Activated CD4-positive, alpha-beta memory T cell treated with anti-CD3 and anti-CD28 coated beads, Interleukin-2, amount 10 ng/mL, durations not matched to agents 7 days and 5 days (primary cell): ENCODE data around the gene GUCA1A. TPM values are rescaled to one million over a fixed set of nuclear protein-coding genes. Genes with fewer than 3 reads are reported as not detected.
"Not testable (repeated sequence)": the region's sequence is repeated elsewhere in the genome, so short reads cannot be mapped to it uniquely, and the experiment has no call there.

Experiments
- CTCF ChIA-PET: fragments of 350-600 bp; sonication (Branson Sonifier 250); formaldehyde crosslinking; loops from one replicate; lab custom pipeline; 2021; ENCODE audit warnings: antibody characterized with exemption, inconsistent platforms; lab: Charles Lee
- POLR2A ChIA-PET: fragments of 350-600 bp; sonication (Branson Sonifier 250); formaldehyde crosslinking; loops from one replicate; lab custom pipeline; 2021; ENCODE audit warnings: antibody characterized with exemption; lab: Charles Lee
- DNase-seq: peaks from one replicate; pipeline ENCODE4 v3.0.0-alpha.2; 2020
- H3K27ac Mint-ChIP-seq: one replicate; pipeline ENCODE4 v1.8.0; 2021; ENCODE audit warnings: mild to moderate bottlenecking, mixed read lengths
- H3K27me3 Mint-ChIP-seq: one replicate; pipeline ENCODE4 v1.8.0; 2021; ENCODE audit warnings: mixed read lengths
- H3K36me3 Mint-ChIP-seq: one replicate; pipeline ENCODE4 v1.8.0; 2021; ENCODE audit warnings: low read depth, mixed read lengths
- H3K4me1 Mint-ChIP-seq: one replicate; pipeline ENCODE4 v1.8.0; 2021; ENCODE audit warnings: mixed read lengths
- H3K4me3 Mint-ChIP-seq: one replicate; pipeline ENCODE4 v1.8.0; 2021; ENCODE audit warnings: mild to moderate bottlenecking, mixed read lengths
- H3K9me3 Mint-ChIP-seq: one replicate; pipeline ENCODE4 v1.8.0; 2021; ENCODE audit warnings: mixed read lengths
- total RNA-seq, 2 experiments: library from RNA; stranded (reverse); gene quantifications; one replicate each; pipeline ENCODE4 v1.2.3, GENCODE V29; 2021

The GUCA1A gene
- total RNA-seq, 2 experiments from 2014 or later, result not detected

GRCh38 chr6:42188406-42188805 lies 15.2 kb downstream of the GUCA1A start:
- POLR2A ChIA-PET, result interaction anchor here (0.9 to 1.0 kb wide), 2 partner anchors 29 to 362 kb away, joined by 3 read pairs; partner anchors contain the start of gene MRPS10
- Mint-ChIP-seq H3K27me3 (no peaks in the 10 kb centered on the region), H3K9me3 (no peaks in the 10 kb centered on the region), H3K27ac (no peak overlapping the region), H3K4me1 (no peaks in the 10 kb centered on the region), H3K36me3 (no peaks in the 10 kb centered on the region), H3K4me3 (no peak overlapping the region)
- no peak for DNase-seq
- CTCF ChIA-PET, result interaction anchor here (1.0 kb wide), 1 partner anchor 955 kb away, joined by 3 read pairs; no protein-coding TSS in a partner anchor

- Mint-ChIP-seq H3K9me3 (no peaks in the 10 kb centered on the region), H3K27me3 (no peaks in the 10 kb centered on the region), H3K36me3 (no peaks in the 10 kb centered on the region), H3K4me1 (no peaks in the 10 kb centered on the region), H3K4me3 (no peak overlapping the region), H3K27ac (no peak overlapping the region)
- CTCF ChIA-PET, result interaction anchor here (0.7 to 1.2 kb wide), 3 partner anchors 15 to 146 kb away, joined by 3 to 4 read pairs (median 4); no protein-coding TSS in a partner anchor
- POLR2A ChIA-PET, result no interaction called here
- DNase-seq, result no peak
Measured at GRCh38 chr6:42190554-42191183, 17.5 kb downstream of the GUCA1A start.

- H3K4me1 Mint-ChIP-seq, H3K36me3 Mint-ChIP-seq, DNase-seq, H3K27me3 Mint-ChIP-seq, H3K4me3 Mint-ChIP-seq, H3K9me3 Mint-ChIP-seq, POLR2A ChIA-PET, H3K27ac Mint-ChIP-seq: not testable (repeated sequence)
- CTCF ChIA-PET, result interaction anchor here (1.2 kb wide), 1 partner anchor 355 kb away, joined by 4 read pairs; no protein-coding TSS in a partner anchor
Measured at GRCh38 chr6:42192385-42192784, 19.2 kb downstream of the GUCA1A start.

GRCh38 chr6:42193491-42193894 lies 20.3 kb downstream of the GUCA1A start:
- POLR2A ChIA-PET, result no interaction called here
- Mint-ChIP-seq H3K9me3 (no peaks in the 10 kb centered on the region), H3K27me3 (no peaks in the 10 kb centered on the region), H3K36me3 (no peaks in the 10 kb centered on the region), H3K27ac (no peak overlapping the region), H3K4me1 (no peaks in the 10 kb centered on the region), H3K4me3 (no peak overlapping the region)
- no peak for DNase-seq
- CTCF ChIA-PET, result interaction anchor here (1.2 kb wide), 1 partner anchor 354 kb away, joined by 4 read pairs; no protein-coding TSS in a partner anchor

GRCh38 chr6:42194056-42194455 lies 20.9 kb downstream of the GUCA1A start:
- no peaks in the 10 kb centered on the region for H3K27me3 Mint-ChIP-seq
- ChIA-PET POLR2A (no interaction called here), CTCF (no interaction called here)
- DNase-seq, result no peak
- H3K4me1 Mint-ChIP-seq, result no peaks in the 10 kb centered on the region
- no peaks in the 10 kb centered on the region for H3K9me3 Mint-ChIP-seq
- H3K27ac Mint-ChIP-seq, result no peak overlapping the region
- no peak overlapping the region for H3K4me3 Mint-ChIP-seq
- H3K36me3 Mint-ChIP-seq, result no peaks in the 10 kb centered on the region

- no peak for DNase-seq
- Mint-ChIP-seq H3K36me3 (peaks cover 12% of the 10 kb centered on the region), H3K4me1 (peaks cover 9% of the 10 kb centered on the region), H3K4me3 (no peak overlapping the region), H3K9me3 (no peaks in the 10 kb centered on the region), H3K27me3 (no peaks in the 10 kb centered on the region), H3K27ac (no peak overlapping the region)
- POLR2A ChIA-PET, result no interaction called here
- CTCF ChIA-PET, result interaction anchor here (0.7 kb wide), 1 partner anchor 671 kb away, joined by 3 read pairs; no protein-coding TSS in a partner anchor
Measured at GRCh38 chr6:42195415-42195814, 22.3 kb downstream of the GUCA1A start.

GRCh38 chr6:42197555-42198362 lies 24.6 kb downstream of the GUCA1A start:
- H3K27ac Mint-ChIP-seq, result no peak overlapping the region
- peak; percentile 26 for DNase-seq
- no peak overlapping the region for H3K4me3 Mint-ChIP-seq
- POLR2A ChIA-PET, result interaction anchor here (0.6 kb wide), 1 partner anchor 411 kb away, joined by 3 read pairs; no protein-coding TSS in a partner anchor
- H3K9me3 Mint-ChIP-seq, result no peaks in the 10 kb centered on the region
- H3K36me3 Mint-ChIP-seq, result peaks cover 18% of the 10 kb centered on the region
- no peaks in the 10 kb centered on the region for H3K27me3 Mint-ChIP-seq
- H3K4me1 Mint-ChIP-seq, result peaks cover 10% of the 10 kb centered on the region
- CTCF ChIA-PET, result no interaction called here

- no peak overlapping the region for H3K27ac Mint-ChIP-seq
- no peak for DNase-seq
- H3K36me3 Mint-ChIP-seq, result peaks cover 18% of the 10 kb centered on the region
- H3K4me1 Mint-ChIP-seq, result peaks cover 10% of the 10 kb centered on the region
- H3K4me3 Mint-ChIP-seq, result no peak overlapping the region
- POLR2A ChIA-PET, result no interaction called here
- no peaks in the 10 kb centered on the region for H3K27me3 Mint-ChIP-seq
- H3K9me3 Mint-ChIP-seq, result no peaks in the 10 kb centered on the region
- CTCF ChIA-PET, result interaction anchor here (1.1 kb wide), 1 partner anchor 15 kb away, joined by 4 read pairs; no protein-coding TSS in a partner anchor
Measured at GRCh38 chr6:42199106-42199981, 26.2 kb downstream of the GUCA1A start.

- Mint-ChIP-seq H3K27ac (no peak overlapping the region), H3K4me1 (peaks cover 10% of the 10 kb centered on the region), H3K36me3 (peaks cover 18% of the 10 kb centered on the region), H3K9me3 (no peaks in the 10 kb centered on the region), H3K4me3 (no peak overlapping the region), H3K27me3 (no peaks in the 10 kb centered on the region)
- ChIA-PET CTCF (interaction anchor here (1.1 kb wide), 1 partner anchor 14 kb away, joined by 4 read pairs; no protein-coding TSS in a partner anchor), POLR2A (no interaction called here)
- no peak for DNase-seq
Measured at GRCh38 chr6:42200035-42200434, 26.9 kb downstream of the GUCA1A start.

GRCh38 chr6:42201382-42201781 lies 28.2 kb downstream of the GUCA1A start:
- ChIA-PET CTCF (no interaction called here), POLR2A (no interaction called here)
- no peaks in the 10 kb centered on the region for H3K27me3 Mint-ChIP-seq
- peaks cover 10% of the 10 kb centered on the region for H3K4me1 Mint-ChIP-seq
- no peak for DNase-seq
- no peak overlapping the region for H3K4me3 Mint-ChIP-seq
- H3K27ac Mint-ChIP-seq, result no peak overlapping the region
- no peaks in the 10 kb centered on the region for H3K9me3 Mint-ChIP-seq
- H3K36me3 Mint-ChIP-seq, result peaks cover 23% of the 10 kb centered on the region

GRCh38 chr6:42202131-42202915 lies 29.2 kb downstream of the GUCA1A start:
- H3K4me1 Mint-ChIP-seq, H3K27ac Mint-ChIP-seq, H3K9me3 Mint-ChIP-seq, DNase-seq, H3K4me3 Mint-ChIP-seq, H3K27me3 Mint-ChIP-seq: not testable (repeated sequence)
- H3K36me3 Mint-ChIP-seq, result peaks cover 29% of the 10 kb centered on the region
- POLR2A ChIA-PET, result interaction anchor here (1.3 kb wide), 1 partner anchor 13 kb away, joined by 4 read pairs; no protein-coding TSS in a partner anchor
- CTCF ChIA-PET, result interaction anchor here (1.0 to 1.9 kb wide), 2 partner anchors 13 to 98 kb away, joined by 3 to 9 read pairs; no protein-coding TSS in a partner anchor
